NCI-H1417 treated with DMSO at 0.1 percent for 48 hours (cell line): ENCODE measurements around the gene OSBPL3.

Experiments
- DNase-seq: peaks from one replicate; lab custom pipeline; 2025; lab: John Stamatoyannopoulos, UW

OSBPL3 gene

GRCh38 chr7:24862461-24862860 is 117.5 kb downstream of the OSBPL3 start:
- DNase-seq, result no peak

- no peak for DNase-seq
Observed at GRCh38 chr7:24861336-24861735, 118.6 kb downstream of the OSBPL3 start.

- DNase-seq, result no peak
Observed at GRCh38 chr7:24860611-24861010, 119.4 kb downstream of the OSBPL3 start.

- DNase-seq, result no peak
Observed at GRCh38 chr7:24858108-24858977, 121.6 kb downstream of the OSBPL3 start.

GRCh38 chr7:24857623-24858022 is 122.4 kb downstream of the OSBPL3 start:
- no peak for DNase-seq

- no peak for DNase-seq
Observed at GRCh38 chr7:24854866-24855265, 125.1 kb downstream of the OSBPL3 start.

- DNase-seq, result no peak
Observed at GRCh38 chr7:24851786-24852185, 128.2 kb downstream of the OSBPL3 start.

GRCh38 chr7:24848878-24849277 is 131.1 kb downstream of the OSBPL3 start:
- no peak for DNase-seq

GRCh38 chr7:24847754-24848153 is 132.2 kb downstream of the OSBPL3 start:
- DNase-seq, result no peak

GRCh38 chr7:24843821-24844434 is 136.1 kb downstream of the OSBPL3 start:
- DNase-seq, result no peak

GRCh38 chr7:24842449-24843241 is 137.3 kb downstream of the OSBPL3 start:
- DNase-seq, result no peak

- DNase-seq, result no peak
Observed at GRCh38 chr7:24842029-24842428, 137.9 kb downstream of the OSBPL3 start.

GRCh38 chr7:24840563-24840962 is 139.4 kb downstream of the OSBPL3 start:
- no peak for DNase-seq

- no peak for DNase-seq
Observed at GRCh38 chr7:24836084-24836483, 143.9 kb downstream of the OSBPL3 start.

GRCh38 chr7:24835643-24836042 is 144.3 kb downstream of the OSBPL3 start:
- no peak for DNase-seq

GRCh38 chr7:24834128-24834798 is 145.7 kb downstream of the OSBPL3 start:
- no peak for DNase-seq

GRCh38 chr7:24833549-24833948 is 146.4 kb downstream of the OSBPL3 start:
- DNase-seq, result no peak

- DNase-seq, result no peak
Observed at GRCh38 chr7:24831240-24831639, 148.7 kb downstream of the OSBPL3 start.

GRCh38 chr7:24830440-24831050 is 149.4 kb downstream of the OSBPL3 start:
- peak; percentile 81 for DNase-seq

GRCh38 chr7:24829787-24830186 is 150.2 kb downstream of the OSBPL3 start:
- DNase-seq, result no peak

- DNase-seq, result no peak
Observed at GRCh38 chr7:24828891-24829661, 150.9 kb downstream of the OSBPL3 start.
